Erythroblast (primary cell): ENCODE results near the gene ADRA2A.

Experiments
- GATA1 ChIP-seq: IDR thresholded peaks from 2 replicates; pipeline ENCODE4 v1.6.1; 2011; ENCODE audit warnings: low read depth, mild to moderate bottlenecking, control low read depth, low read length, moderate library complexity
- POLR2A ChIP-seq: IDR thresholded peaks from 2 replicates; pipeline ENCODE4 v1.6.1; 2011; ENCODE audit warnings: mild to moderate bottlenecking, low read length

- TF ChIP-seq POLR2A: no peak
- TF ChIP-seq GATA1: no peak
These were observed 37.3 kb downstream of the ADRA2A start for GRCh38 chr10:111113961-111114757.
